Activated CD8-positive, alpha-beta T cell treated with anti-CD3 and anti-CD28 coated beads for 36 hours (primary cell): ENCODE results near the gene RAD51B. TPM values are rescaled to one million over a fixed set of nuclear protein-coding genes. Genes with fewer than 3 reads are reported as not detected.

Experiments used
- ATAC-seq: fragments of 200-7000 bp; cut with Tn5 transposase; one replicate; pipeline ENCODE4 v1.10.0; 2021; ENCODE audit warnings: mild to moderate bottlenecking, moderate library complexity
- CTCF ChIA-PET: fragments of 350-600 bp; sonication (Branson Sonifier 250); formaldehyde crosslinking; loops from one replicate; lab custom pipeline; 2021; ENCODE audit warnings: antibody characterized with exemption; lab: Charles Lee
- POLR2A ChIA-PET: fragments of 350-600 bp; sonication (Branson Sonifier 250); formaldehyde crosslinking; loops from one replicate; lab custom pipeline; 2021; ENCODE audit warnings: antibody characterized with exemption; lab: Charles Lee
- DNase-seq: peaks from one replicate; pipeline ENCODE4 v3.0.0-alpha.2; 2020
- H3K27ac Mint-ChIP-seq: one replicate; pipeline ENCODE4 v1.8.0; 2021; ENCODE audit warnings: mild to moderate bottlenecking, mixed read lengths
- H3K27me3 Mint-ChIP-seq: one replicate; pipeline ENCODE4 v1.8.0; 2021; ENCODE audit warnings: mixed read lengths
- H3K36me3 Mint-ChIP-seq: one replicate; pipeline ENCODE4 v1.8.0; 2021; ENCODE audit warnings: low read depth, mixed read lengths
- H3K4me1 Mint-ChIP-seq: one replicate; pipeline ENCODE4 v1.8.0; 2021; ENCODE audit warnings: low read depth, mixed read lengths
- H3K4me3 Mint-ChIP-seq: one replicate; pipeline ENCODE4 v1.8.0; 2021; ENCODE audit warnings: mild to moderate bottlenecking, moderate library complexity, mixed read lengths
- H3K9me3 Mint-ChIP-seq: one replicate; pipeline ENCODE4 v1.8.0; 2021; ENCODE audit warnings: mixed read lengths
- CTCF ChIP-seq: fragments of 200-600 bp; IDR thresholded peaks from one replicate; pipeline ENCODE4 v1.8.0; 2022; ENCODE audit warnings: antibody characterized with exemption, mild to moderate bottlenecking
- intact Hi-C: fragments of 100-400 bp; cut with micrococcal nuclease; formaldehyde crosslinking; loops from one replicate; pipeline ENCODE4 v1.10.0; 2022
- total RNA-seq, 2 experiments: library from RNA; stranded (reverse); gene quantifications; one replicate each; pipeline ENCODE4 v1.2.3, GENCODE V29; 2021

Gene RAD51B
- total RNA-seq, 2 experiments from 2014 or later, result 38.2 to 40.6 TPM

- peak; percentile 67 for DNase-seq
- intact Hi-C loops, result loop anchor here (2.0 kb wide), 1 partner anchor 22 kb away; no protein-coding TSS in a partner anchor
- peak; percentile 92 for ATAC-seq
- Mint-ChIP-seq H3K27ac (no peak overlapping the region), H3K27me3 (no peaks in the 10 kb centered on the region), H3K4me3 (no peak overlapping the region), H3K4me1 (peaks cover 15% of the 10 kb centered on the region), H3K9me3 (peaks cover 2% of the 10 kb centered on the region), H3K36me3 (peaks cover 3% of the 10 kb centered on the region)
- no peak for TF ChIP-seq CTCF
- ChIA-PET POLR2A (interaction anchor here (1.3 to 1.5 kb wide), 2 partner anchors 22 to 557 kb away, joined by 4 read pairs; no protein-coding TSS in a partner anchor), CTCF (interaction anchor here (0.5 to 2.8 kb wide), 4 partner anchors 135 to 612 kb away, joined by 3 to 8 read pairs (median 3); no protein-coding TSS in a partner anchor)
Observed at GRCh38 chr14:68232300-68233055, 412.9 kb downstream of the RAD51B start.

- Mint-ChIP-seq H3K27ac (no peak overlapping the region), H3K36me3 (peaks cover 3% of the 10 kb centered on the region), H3K27me3 (no peaks in the 10 kb centered on the region), H3K9me3 (peaks cover 2% of the 10 kb centered on the region), H3K4me3 (no peak overlapping the region), H3K4me1 (peaks cover 15% of the 10 kb centered on the region)
- CTCF ChIA-PET, result interaction anchor here (0.5 to 2.8 kb wide), 4 partner anchors 134 to 611 kb away, joined by 3 to 8 read pairs (median 3); no protein-coding TSS in a partner anchor
- intact Hi-C loops, result loop anchor here (2.0 kb wide), 1 partner anchor 22 kb away; no protein-coding TSS in a partner anchor
- POLR2A ChIA-PET, result interaction anchor here (1.3 to 1.5 kb wide), 2 partner anchors 23 to 557 kb away, joined by 4 read pairs; no protein-coding TSS in a partner anchor
- no peak for TF ChIP-seq CTCF
- DNase-seq (no peak), ATAC-seq (no peak)
Observed at GRCh38 chr14:68233101-68233784, 413.7 kb downstream of the RAD51B start.

GRCh38 chr14:68234101-68234905 lies 414.7 kb downstream of the RAD51B start:
- ChIA-PET CTCF (interaction anchor here (1.3 to 2.8 kb wide), 2 partner anchors 13 to 582 kb away, joined by 3 to 8 read pairs; no protein-coding TSS in a partner anchor), POLR2A (no interaction called here)
- intact Hi-C loops, result no loop called here
- Mint-ChIP-seq H3K27ac (no peak overlapping the region), H3K36me3 (peaks cover 3% of the 10 kb centered on the region), H3K4me3 (no peak overlapping the region), H3K4me1 (peaks cover 15% of the 10 kb centered on the region), H3K9me3 (peaks cover 2% of the 10 kb centered on the region), H3K27me3 (no peaks in the 10 kb centered on the region)
- ATAC-seq (no peak), DNase-seq (no peak)
- no peak for TF ChIP-seq CTCF

- no peaks in the 10 kb centered on the region for H3K27me3 Mint-ChIP-seq
- TF ChIP-seq CTCF, result no peak
- no peak overlapping the region for H3K4me3 Mint-ChIP-seq
- POLR2A ChIA-PET, result no interaction called here
- peaks cover 2% of the 10 kb centered on the region for H3K9me3 Mint-ChIP-seq
- H3K36me3 Mint-ChIP-seq, result peaks cover 3% of the 10 kb centered on the region
- ATAC-seq (no peak), DNase-seq (no peak)
- intact Hi-C loops, result no loop called here
- no peak overlapping the region for H3K27ac Mint-ChIP-seq
- CTCF ChIA-PET, result interaction anchor here (1.3 to 2.8 kb wide), 2 partner anchors 13 to 582 kb away, joined by 3 to 8 read pairs; no protein-coding TSS in a partner anchor
- peaks cover 10% of the 10 kb centered on the region for H3K4me1 Mint-ChIP-seq
Observed at GRCh38 chr14:68235011-68235410, 415.4 kb downstream of the RAD51B start.
